HG02884 (cell line): Measurements from ENCODE around the gene PRKAR2A.
"Not testable (repeated sequence)": the region's sequence is repeated elsewhere in the genome, so short reads cannot be mapped to it uniquely, and the experiment has no call there.

Source experiments
- ATAC-seq: cut with Tn5 transposase; IDR thresholded peaks from one replicate; pipeline ENCODE4 v1.9.1; 2021; ENCODE audit warnings: mild to moderate bottlenecking, moderate library complexity; ENCODE audit not compliant: unreplicated experiment

PRKAR2A gene

DNA sequence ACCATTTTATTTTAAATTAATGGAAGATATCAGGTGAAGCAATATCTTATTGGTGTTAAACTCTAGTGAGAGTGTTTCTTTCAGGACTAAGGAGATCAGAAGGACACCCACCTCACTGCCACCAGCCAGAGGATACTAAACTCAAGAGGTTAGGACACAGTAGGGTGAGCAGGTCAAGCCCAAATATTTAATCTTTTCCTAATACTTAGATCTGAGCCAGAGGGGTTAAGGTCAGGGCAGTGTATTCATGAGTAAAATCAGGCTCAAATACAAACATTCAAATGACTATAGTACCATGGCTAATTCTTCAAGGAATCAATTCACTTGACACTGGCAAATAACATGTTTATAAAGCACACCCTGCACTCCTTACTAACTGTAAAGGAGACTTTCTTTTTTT lies 65.6 kb downstream of the PRKAR2A start:
- ATAC-seq = no peak

DNA sequence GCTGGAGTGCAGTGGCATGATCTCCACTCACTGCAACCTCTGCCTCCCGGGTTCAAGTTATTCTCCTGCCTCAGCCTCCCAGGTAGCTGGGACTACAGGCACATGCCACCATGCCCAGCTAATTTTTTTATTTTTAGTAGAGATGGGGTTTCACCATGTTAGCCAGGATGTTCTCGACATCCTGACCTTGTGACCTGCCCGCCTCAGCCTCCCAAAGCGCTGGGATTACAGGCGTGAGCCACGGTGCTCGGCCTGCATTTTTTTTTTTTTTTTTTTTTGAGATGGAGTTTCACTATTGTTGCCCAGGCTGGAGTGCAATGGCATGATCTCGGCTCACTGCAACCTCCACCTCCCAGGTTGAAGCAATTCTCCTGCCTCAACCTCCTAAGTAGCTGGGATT lies 69.1 kb downstream of the PRKAR2A start:
- ATAC-seq = not testable (repeated sequence)

DNA sequence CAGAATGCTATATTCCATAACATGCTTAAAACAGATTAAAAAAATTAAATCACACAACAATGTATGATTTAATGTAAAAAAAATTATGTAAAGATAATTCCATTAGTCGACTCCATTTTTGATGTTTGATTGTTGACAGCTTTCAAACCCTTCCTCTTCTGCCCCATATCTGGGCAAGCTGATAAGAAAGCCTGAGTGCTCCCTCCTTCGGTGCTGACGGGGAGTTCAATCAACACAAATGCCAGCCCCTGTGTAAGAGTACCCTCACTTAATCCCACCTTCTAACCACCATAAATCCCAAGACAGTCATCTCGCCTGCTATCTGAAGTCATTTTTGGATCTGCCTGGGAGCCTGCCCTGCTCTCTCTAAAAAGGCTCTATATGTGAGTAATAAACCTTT lies 70.8 kb downstream of the PRKAR2A start:
- ATAC-seq = no peak

DNA sequence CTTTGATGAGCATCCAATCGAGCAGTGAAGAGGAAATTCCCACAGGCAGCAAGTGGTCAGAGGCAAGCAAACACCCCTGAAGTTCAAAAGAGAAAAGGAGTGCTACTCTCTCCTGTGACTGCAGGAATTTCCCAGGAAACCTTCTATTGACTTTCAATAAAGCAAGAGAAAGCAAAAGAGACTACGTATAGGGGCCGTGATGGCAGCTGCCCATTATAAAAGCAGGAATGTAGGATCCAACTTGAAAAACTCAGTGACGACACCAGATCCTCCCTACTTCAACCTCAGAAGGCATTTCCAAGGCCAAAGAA lies 77.5 kb downstream of the PRKAR2A start:
- ATAC-seq = no peak

DNA sequence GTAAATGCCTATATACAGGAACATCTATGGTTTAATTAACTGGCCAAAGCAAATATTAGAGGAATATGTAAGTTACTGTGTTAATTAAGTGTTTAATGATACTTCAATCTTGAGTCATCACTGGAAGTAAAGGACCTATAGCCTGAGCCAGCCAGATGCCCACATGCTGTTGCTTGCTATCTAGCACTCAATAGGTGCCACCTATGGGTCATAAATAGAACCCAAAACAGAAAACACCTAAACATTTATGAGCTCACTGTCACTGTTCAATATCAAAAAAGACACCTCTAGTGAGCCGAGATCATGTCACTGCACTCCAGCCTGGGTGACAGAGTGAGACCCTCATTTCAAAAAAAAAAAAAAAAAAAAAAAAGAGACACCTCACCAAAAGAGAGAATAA lies 82.3 kb downstream of the PRKAR2A start:
- ATAC-seq = no peak

DNA sequence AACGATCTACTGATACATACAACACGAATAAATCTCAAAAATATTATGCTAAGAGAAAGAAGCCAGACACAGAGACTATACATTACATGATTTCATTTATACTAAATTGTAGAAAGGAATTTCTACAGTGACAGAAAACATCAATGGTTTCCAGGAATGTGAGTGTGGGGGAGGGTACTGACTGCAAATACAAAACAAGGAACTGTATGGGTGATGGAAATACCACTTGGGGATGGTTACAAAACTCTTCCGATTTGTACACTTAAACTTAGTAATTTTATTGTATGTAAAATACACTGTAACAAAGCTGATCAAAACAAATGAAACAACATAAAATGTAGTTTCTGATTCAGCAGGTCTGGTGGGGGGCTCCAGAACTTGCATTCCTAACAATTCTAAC lies 84.9 kb downstream of the PRKAR2A start:
- ATAC-seq = no peak

DNA sequence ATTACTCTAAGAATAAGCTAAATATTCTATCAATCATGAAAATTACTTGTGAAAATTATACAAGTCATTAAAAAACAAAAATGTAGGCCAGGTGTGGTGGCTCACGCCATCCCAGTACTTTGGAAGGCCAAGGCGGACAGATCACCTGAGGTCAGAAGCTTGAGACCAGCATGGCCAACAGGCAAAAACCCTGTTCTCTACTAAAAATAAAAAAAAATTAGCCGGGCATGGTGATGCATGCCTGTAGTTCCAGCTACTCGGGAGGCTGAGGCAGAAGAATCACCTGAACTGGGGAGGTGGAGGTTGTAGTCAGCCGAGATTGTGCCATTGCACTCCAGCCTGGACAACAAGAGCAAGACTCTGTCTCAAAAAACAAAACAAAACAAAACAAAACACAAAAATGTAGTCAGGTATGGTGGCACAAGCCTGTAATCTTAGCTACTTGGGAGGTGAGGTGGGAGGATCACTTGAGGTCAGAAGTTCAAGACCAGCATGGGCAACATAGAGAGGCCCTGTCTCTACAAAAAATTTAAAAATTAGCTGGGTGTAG lies 87.6 kb downstream of the PRKAR2A start:
- not testable (repeated sequence) for ATAC-seq

DNA sequence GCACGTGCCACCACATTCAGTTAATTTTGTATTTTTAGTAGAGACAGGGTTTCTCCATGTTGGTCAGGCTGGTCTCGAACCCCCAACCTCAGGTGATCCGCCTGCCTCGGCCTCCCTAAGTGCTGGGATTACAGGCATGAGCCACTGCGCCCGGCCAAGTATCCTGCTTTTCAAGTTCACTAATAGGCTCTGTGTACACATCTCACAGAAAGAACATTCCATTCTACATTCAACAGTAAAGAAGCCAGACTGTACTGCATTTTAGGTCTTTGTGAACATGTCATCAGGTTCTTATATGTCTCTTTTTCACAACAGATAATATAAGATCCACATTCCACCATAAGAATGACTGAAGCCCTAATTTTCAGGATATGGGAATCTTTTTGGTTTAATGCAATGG lies 88.1 kb downstream of the PRKAR2A start:
- ATAC-seq = not testable (repeated sequence)

DNA sequence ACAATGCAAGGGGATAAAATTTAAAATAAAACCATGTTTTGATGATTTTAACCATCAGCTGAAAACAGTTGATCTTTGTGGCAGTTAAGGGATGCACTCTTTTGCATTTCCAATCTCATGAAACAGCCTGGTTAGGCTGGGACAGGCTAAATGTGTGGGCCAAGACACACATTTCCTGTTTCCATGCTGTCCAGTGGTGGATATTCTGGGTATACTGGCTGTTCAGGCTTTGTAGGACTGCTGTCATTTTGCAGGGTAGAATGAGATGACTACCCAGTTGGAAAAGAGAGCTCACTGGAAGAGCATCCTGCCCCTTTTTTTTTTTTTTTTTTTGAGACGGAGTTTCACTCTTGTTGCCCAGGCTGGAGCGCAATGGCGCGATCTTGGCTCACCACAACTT lies 88.6 kb downstream of the PRKAR2A start:
- no peak for ATAC-seq

DNA sequence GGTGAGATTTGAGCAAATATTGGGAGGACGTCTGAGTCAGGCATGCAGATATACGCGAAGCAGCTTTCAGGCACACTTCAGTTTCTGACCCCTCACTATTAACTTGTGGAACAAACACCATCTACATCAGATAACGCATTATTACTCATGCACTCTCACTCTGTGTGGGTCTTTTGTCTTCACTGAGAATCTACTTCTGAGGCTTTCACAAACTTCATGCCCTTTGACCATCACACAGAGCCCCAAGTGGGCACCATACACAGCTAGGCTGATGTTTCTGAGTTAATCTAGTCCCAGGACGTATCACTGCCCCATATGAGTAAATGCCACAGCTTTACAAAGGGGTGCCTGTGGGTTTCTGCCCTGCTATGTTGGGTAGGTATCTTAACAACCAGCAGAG lies 91.0 kb downstream of the PRKAR2A start:
- no peak for ATAC-seq

DNA sequence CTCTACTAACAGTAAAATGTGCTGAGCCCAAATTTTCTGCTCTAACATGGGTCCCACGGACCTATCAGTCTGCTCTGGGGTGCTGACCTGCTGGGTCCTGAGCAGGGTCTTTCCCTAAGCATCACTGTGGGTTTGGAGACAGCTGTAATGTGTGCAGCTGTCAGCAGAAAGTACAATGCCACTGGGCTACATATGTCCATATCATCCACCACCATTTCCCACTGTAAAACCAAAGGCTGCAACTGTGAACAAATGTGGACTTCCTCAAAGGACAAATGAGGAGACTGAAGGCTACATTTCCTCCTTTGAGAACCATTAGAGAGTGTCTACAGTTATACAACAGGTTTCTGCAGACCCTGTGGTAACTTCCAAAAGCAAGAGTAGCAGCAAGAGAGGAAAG lies 96.8 kb downstream of the PRKAR2A start:
- no peak for ATAC-seq

DNA sequence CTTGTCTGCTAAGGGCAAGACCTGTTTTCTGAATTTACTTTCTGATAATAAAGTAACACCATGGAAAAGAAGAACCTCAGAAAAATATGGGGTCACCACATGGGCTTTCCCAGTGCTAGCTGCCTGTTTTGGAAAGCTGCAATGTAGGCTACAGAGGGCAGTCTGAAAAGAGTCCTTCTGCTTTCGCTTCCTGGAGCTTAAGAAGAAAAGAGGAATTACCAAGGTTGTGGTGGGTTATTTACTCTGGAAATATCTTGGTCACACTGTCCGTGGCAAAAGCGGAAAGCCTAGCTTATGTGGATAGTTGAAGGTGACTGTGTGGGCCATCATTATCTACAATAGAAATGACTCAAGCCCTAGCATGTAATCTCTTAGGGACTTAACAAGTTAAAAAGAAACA lies 98.9 kb downstream of the PRKAR2A start:
- ATAC-seq = no peak

DNA sequence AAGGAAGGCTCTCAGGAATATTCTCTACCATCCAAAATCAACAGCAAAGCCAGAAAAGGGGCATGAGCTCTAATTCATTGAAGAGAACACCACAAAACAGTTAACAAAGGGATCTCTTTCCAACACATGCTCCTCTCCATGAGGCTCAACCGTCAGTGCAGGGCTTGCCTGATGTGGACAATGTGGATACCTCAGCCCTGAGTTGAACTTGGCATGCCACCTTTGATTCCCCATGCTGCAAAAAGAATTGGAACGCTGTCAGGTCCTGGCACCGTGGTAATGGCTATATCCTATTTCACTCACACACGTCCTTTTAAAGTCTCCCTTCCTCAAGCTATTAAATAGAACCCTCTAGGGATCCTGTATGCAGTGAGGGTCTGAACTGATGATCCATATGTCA lies 100.0 kb downstream of the PRKAR2A start:
- no peak for ATAC-seq

DNA sequence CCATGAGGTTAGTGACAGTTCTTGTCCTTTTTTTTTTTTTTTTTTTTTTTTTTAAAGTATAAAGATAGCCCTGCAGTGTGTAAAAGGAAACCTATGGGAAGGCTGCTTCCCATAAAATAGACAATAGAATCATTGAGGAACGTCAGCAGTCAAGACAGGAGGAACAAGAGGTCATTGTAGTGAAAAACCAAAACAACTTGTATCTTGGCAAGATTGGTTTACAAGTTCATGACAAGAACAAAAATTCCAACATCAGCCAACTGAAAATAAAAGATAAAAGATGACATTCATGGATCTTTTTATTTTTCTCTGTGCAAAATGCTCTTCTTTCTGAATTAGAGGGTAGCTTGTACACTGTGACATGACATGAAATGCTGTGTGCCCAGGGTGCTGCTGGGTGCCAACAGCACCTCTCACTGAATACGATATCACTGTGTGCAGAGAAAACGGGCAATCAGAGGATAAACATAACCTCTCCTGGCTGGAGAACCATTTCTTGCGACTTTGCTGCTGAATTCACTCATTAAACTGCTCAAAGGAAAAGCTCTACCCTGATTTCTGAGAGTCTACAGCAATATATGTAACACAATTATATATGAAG lies 100.6 kb downstream of the PRKAR2A start:
- ATAC-seq = no peak

DNA sequence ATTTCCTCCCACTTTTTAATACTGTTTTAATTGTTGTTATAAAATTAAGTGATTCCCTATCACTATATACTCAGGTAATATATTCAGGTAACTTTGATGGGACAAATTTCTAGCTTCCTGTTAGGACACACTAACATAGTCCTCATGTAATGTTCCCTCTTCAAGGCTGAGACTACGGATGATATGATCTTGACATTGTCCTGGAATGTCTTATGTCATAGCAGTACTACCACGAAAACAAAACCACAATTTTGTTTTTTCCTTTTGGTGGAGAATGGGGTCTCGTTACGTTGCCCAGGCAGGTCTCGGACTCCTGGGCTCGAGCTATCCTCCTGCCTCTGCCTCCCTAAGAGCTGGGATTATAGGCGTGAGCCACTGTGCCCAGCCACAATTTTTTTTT lies 103.9 kb downstream of the PRKAR2A start:
- ATAC-seq = no peak

DNA sequence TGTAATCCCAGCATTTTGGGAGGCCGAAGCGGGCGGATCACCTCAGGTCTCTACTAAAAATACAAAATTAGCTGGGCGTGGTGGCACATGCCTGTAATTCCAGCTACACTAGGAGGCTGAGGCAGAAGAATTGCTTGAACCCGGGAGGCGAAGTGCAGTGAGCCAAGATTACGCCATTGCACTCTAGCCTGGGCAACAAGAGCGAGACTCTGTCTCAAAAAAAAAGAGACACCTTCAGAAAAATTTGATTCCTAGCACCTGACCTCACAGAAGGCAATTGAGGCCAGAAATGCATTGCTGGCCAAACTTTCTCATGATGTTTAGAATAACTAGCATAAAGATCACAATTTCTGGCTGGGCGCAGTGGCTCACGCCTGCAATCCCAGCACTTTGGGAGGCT lies 106.4 kb downstream of the PRKAR2A start:
- ATAC-seq = not testable (repeated sequence)

DNA sequence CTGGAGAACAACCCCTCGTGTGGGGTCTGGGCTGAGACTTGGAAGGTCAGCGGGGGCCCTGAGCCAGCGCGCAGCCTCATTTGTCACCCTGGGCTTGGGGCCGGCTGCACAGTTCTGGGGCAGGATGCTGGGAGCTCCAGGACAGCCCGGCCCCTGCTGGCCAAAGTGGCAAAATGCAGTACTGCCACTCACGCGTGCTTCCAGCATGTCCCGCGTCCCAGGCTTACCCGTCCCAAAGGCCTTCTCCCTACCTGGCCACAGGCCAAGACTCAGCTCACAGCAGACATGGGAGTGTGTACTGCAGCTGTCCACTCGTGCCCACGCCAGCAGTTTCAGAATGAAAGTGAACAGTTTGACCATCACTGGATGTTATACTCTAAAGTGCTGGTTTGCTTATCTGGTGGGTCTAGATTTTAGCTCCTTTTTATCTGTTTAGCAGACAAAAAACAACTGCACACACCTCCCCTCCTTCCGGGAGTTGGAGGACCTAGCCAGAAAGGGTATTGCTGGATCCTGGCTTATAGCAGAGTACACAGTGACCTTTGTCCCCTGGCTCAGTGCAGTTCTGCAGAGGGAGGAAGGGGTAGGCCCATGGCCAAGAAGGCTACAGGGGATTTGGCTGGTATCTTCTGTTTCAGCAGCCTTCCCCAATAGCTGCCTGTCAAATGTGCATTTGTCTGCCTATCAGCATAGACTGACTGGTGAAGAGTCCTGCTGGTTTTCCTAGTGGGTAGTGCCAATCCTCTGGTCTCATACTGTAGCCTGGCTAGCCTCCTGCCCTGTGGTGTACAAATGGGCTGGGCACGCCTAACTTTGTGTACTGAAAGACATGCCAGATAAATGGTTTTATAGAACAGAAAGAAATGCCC lies 107.5 kb downstream of the PRKAR2A start:
- peak; percentile 75 for ATAC-seq

DNA sequence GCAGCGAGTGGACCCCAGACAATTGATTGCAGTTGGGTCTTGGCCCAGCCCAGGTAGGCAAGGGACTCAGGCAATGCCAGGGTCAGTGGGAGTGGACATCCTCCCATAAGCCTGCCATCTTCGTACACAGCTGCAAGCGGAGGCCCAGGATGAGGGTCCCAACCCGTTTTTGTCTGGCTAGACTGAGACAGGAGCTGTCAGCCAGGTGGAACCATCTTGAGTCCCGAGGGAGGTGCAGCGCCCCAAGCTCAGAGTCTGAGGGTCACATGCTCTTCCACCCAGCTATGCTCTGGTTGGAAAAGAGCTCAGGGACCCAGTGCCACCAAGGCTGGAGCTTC lies 108.1 kb downstream of the PRKAR2A start:
- peak; percentile 29 for ATAC-seq

DNA sequence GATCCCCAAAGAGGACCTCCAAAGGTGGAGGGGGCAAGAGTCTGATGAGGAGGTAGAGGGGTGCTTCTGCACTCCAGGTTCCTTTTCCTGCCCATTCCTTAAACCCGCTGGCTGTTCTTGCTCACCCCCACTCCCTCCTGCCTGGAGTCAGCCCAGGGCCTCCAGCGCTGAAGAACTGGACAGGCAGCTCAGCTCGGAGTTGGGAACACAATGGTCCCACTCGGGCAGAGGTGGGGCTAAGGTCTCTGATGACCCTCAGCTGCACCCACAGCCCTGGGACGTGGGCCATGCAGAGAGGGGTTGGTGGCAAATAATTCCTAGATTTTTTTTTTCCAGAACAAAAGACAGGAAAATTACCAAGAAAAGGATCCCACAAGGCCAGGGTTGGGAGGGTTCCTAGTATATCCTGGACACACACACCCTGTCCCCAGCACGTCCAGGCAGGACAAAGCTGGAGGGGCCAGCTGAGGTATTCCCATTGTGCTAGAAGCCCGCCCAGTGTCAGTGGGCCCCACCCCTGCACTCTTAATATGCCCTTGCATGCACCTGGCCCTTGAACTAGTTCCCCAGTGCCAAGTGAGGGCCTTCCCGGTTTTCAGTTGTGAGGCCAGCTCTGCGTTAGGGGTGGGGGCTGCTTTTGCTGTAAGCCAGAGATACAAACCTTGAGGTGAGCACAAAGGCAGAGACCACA lies 108.6 kb downstream of the PRKAR2A start:
- ATAC-seq = no peak

DNA sequence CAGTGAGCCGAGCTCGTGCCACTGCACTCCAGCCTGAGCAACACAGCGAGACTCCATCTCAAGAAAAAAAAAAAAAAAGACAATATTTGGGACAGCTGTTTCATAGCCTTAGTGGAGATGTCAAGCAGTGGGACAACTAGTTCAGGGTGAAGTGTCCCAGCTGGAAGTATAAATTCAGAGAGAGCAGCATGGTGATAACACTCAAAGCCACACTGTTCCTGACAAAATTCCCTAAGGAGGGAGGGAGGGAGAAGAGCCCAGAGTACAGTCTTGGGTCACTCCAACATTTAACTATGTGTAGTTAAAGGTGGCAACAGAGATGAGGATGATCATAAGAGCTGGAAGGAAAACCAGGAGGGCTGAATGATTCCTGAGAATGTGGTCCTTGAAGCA lies 109.5 kb downstream of the PRKAR2A start:
- ATAC-seq = no peak

DNA sequence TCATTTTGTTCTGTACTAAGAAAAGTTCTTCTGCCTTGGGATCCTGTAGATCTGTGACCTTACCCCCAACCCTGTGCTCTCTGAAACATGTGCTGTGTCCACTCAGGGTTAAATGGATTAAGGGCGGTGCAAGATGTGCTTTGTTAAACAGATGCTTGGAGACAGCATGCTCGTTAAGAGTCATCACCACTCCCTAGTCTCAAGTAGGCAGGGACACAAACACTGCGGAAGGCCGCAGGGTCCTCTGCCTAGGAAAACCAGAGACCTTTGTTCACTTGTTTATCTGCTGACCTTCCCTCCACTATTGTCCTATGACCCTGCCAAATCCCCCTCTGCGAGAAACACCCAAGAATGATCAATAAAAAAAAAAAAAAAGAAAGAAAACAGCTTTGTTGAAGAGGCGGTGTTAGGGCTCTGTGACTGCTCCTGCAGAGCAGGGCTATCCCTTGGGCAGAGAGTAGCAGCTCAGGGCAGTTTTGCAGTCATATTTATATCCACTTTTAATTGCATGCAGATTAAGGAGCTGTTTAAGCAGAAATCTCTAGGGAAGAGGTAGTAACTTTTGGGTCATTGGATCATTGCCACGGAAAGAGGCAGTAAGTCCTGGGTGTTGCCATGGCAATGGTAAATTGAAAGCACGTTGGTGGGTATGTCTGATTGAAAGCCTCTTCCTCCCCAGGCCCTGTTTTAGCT lies 112.5 kb downstream of the PRKAR2A start:
- not testable (repeated sequence) for ATAC-seq
